DND-41 (cell line): Measurements from ENCODE around the gene MICU2.

Experiments
- ATAC-seq: fragments of 200-7000 bp; cut with Tn5 transposase; 3 replicates; pipeline ENCODE4 v1.9.1; 2021; ENCODE audit warnings: low read depth; ENCODE audit not compliant: insufficient read depth
- DNase-seq: peaks from one replicate; pipeline ENCODE4 v3.0.0-alpha.2; 2020
- H2AFZ ChIP-seq: 2 replicates; pipeline ENCODE4 v1.6.0; 2012; ENCODE audit warnings: low read depth, low read length
- H3K27ac ChIP-seq: 2 replicates; pipeline ENCODE4 v1.5.1; 2012; ENCODE audit warnings: low read length, inconsistent platforms
- H3K27me3 ChIP-seq: fragments of 200-600 bp; sonication (generic); 2 replicates; pipeline ENCODE4 v1.6.0; 2012; ENCODE audit warnings: low read length, mild to moderate bottlenecking, inconsistent platforms; ENCODE audit not compliant: insufficient read depth, poor library complexity
- H3K36me3 ChIP-seq: 2 replicates; pipeline ENCODE4 v1.5.1; 2012; ENCODE audit warnings: low read length, inconsistent platforms; ENCODE audit not compliant: insufficient read depth
- H3K4me1 ChIP-seq: 2 replicates; pipeline ENCODE4 v1.5.1; 2012; ENCODE audit warnings: mild to moderate bottlenecking, low read length; ENCODE audit not compliant: insufficient read depth
- H3K4me2 ChIP-seq: 2 replicates; pipeline ENCODE4 v1.6.0; 2012; ENCODE audit warnings: mild to moderate bottlenecking, moderate library complexity, low read length, inconsistent platforms; ENCODE audit not compliant: insufficient read depth
- H3K4me3 ChIP-seq, 2 experiments: fragments of 200-600 bp in 1 of 2; shearing (Covaris generic) in 1 of 2; 2 replicates each; pipeline ENCODE4 v1.5.1; 2012 to 2016; ENCODE audit warnings: inconsistent platforms in 2 of 2, low read length in 2 of 2, mild to moderate bottlenecking in 2 of 2, low read depth in 1 of 2, moderate library complexity in 1 of 2
- H3K79me2 ChIP-seq: 2 replicates; pipeline ENCODE4 v1.6.0; 2012; ENCODE audit warnings: low read length, inconsistent platforms; ENCODE audit not compliant: insufficient read depth
- H3K9ac ChIP-seq: 2 replicates; pipeline ENCODE4 v1.6.0; 2012; ENCODE audit warnings: low read depth, mild to moderate bottlenecking, inconsistent platforms, low read length, moderate library complexity
- H3K9me3 ChIP-seq: 2 replicates; pipeline ENCODE4 v1.5.1; 2012; ENCODE audit warnings: low read length, moderate library complexity, mild to moderate bottlenecking, inconsistent platforms; ENCODE audit not compliant: insufficient read depth, severe bottlenecking
- H4K20me1 ChIP-seq: 2 replicates; pipeline ENCODE4 v1.6.0; 2012; ENCODE audit warnings: low read length; ENCODE audit not compliant: insufficient read depth
- CTCF ChIP-seq: IDR thresholded peaks from 2 replicates; pipeline ENCODE4 v1.5.1; 2012; ENCODE audit warnings: borderline replicate concordance, low read length, moderate library complexity, mild to moderate bottlenecking; ENCODE audit not compliant: poor library complexity, severe bottlenecking; ENCODE audit errors: extremely low read depth
- EZH2 ChIP-seq: IDR thresholded peaks from 3 replicates; pipeline ENCODE4 v1.6.1; 2012; ENCODE audit warnings: borderline replicate concordance, low read depth, mild to moderate bottlenecking, moderate library complexity, low read length, inconsistent platforms; ENCODE audit not compliant: severe bottlenecking

The MICU2 gene

GRCh38 chr13:21578748-21579147, 25.2 kb downstream of the MICU2 start:
- Histone ChIP-seq H2AFZ (no peak overlapping the region), H3K4me3 (no peak overlapping the region), H3K9ac (no peak overlapping the region), H3K36me3 (peaks cover 4% of the 10 kb centered on the region; the same call in 1 of the 2 replicates), H3K27me3 (no peaks in the 10 kb centered on the region), H3K9me3 (peaks cover 6% of the 10 kb centered on the region), H3K4me1 (peaks cover 3% of the 10 kb centered on the region; the same call in 1 of the 2 replicates), H3K27ac (no peak overlapping the region), H4K20me1 (peaks cover 3% of the 10 kb centered on the region; the same call in 1 of the 2 replicates), H3K4me2 (no peak overlapping the region), H3K79me2 (peaks cover 65% of the 10 kb centered on the region)
- DNase-seq (no peak), ATAC-seq (no peak)
- TF ChIP-seq EZH2 (no peak), CTCF (no peak)

GRCh38 chr13:21576426-21576825, 27.5 kb downstream of the MICU2 start:
- Histone ChIP-seq H3K4me3 (no peak overlapping the region), H3K36me3 (no peaks in the 10 kb centered on the region), H4K20me1 (peaks cover 3% of the 10 kb centered on the region; the same call in 1 of the 2 replicates), H2AFZ (no peak overlapping the region), H3K27me3 (no peaks in the 10 kb centered on the region), H3K27ac (no peak overlapping the region), H3K9ac (no peak overlapping the region), H3K4me1 (peaks cover 3% of the 10 kb centered on the region; the same call in 1 of the 2 replicates), H3K9me3 (no peaks in the 10 kb centered on the region), H3K4me2 (no peak overlapping the region), H3K79me2 (peaks cover 62% of the 10 kb centered on the region)
- no peak for DNase-seq
- TF ChIP-seq EZH2: no peak
- no peak for TF ChIP-seq CTCF
- ATAC-seq: peak; percentile 50; the same call in 1 of the 3 replicates

- H3K27ac ChIP-seq: no peak overlapping the region
- no peak overlapping the region for H3K4me2 ChIP-seq
- no peak overlapping the region for H3K4me3 ChIP-seq
- TF ChIP-seq EZH2: no peak
- no peak for TF ChIP-seq CTCF
- no peak overlapping the region for H3K9ac ChIP-seq
- no peaks in the 10 kb centered on the region for H3K4me1 ChIP-seq
- no peak for ATAC-seq
- no peak overlapping the region for H2AFZ ChIP-seq
- no peak for DNase-seq
- H3K79me2 ChIP-seq: peaks cover 61% of the 10 kb centered on the region
- no peaks in the 10 kb centered on the region for H3K27me3 ChIP-seq
- H3K36me3 ChIP-seq: no peaks in the 10 kb centered on the region
- H3K9me3 ChIP-seq: no peaks in the 10 kb centered on the region
- peaks cover 3% of the 10 kb centered on the region; the same call in 1 of the 2 replicates for H4K20me1 ChIP-seq
These were observed 29.9 kb downstream of the MICU2 start for GRCh38 chr13:21573920-21574712.
